GM12892 (cell line): Measurements from ENCODE around the gene PSMD3.

ENCODE experiments used
- POLR2A ChIP-seq: IDR thresholded peaks from 2 replicates; pipeline ENCODE4 v1.6.1; 2011; ENCODE audit warnings: low read depth, low read length, control low read depth
- POLR2AphosphoS5 ChIP-seq: IDR thresholded peaks from 2 replicates; pipeline ENCODE4 v1.6.1; 2011; ENCODE audit warnings: low read depth, low read length, control low read depth
- TAF1 ChIP-seq: IDR thresholded peaks from 2 replicates; pipeline ENCODE4 v1.6.1; 2011; ENCODE audit warnings: low read depth, mild to moderate bottlenecking, control low read depth, low read length, borderline replicate concordance

DNA sequence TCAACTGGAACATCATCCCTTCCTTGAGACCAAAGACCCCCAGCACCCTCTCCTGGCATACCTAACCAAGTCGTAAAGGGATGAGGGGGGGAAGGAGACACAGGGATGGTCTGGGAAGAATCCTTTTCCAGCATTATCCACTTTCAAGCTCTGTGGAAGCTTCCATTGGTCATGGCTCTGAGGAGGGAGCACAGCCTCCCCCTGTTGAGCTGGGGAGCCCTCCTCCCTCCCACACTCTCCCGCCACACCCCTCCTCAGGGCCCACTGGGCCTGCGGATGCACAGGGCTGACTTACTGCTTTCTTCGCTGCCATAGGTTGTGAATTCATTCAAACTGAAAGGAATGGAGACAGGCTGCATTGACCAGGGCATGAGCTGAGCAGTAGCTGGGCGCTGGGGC lies 47.0 kb downstream of the PSMD3 start:
- no peak for TF ChIP-seq POLR2A
- TF ChIP-seq POLR2AphosphoS5 = no peak
- no peak for TF ChIP-seq TAF1
